H1 (cell line): ENCODE data around the gene LRRFIP1. TPM values are rescaled to one million over a fixed set of nuclear protein-coding genes. Genes with fewer than 3 reads are reported as not detected.

Experiments
- CTCF ChIA-PET: fragments of 300-600 bp; sonication (Branson Sonifier 250); formaldehyde crosslinking; loops from one replicate; lab custom pipeline; 2021; ENCODE audit not compliant: partially characterized antibody; lab: Charles Lee
- POLR2A ChIA-PET: fragments of 300-600 bp; sonication (Branson Sonifier 250); formaldehyde crosslinking; loops from one replicate; lab custom pipeline; 2021; ENCODE audit warnings: inconsistent platforms; ENCODE audit not compliant: partially characterized antibody; lab: Charles Lee
- DNase-seq, 2 experiments: peaks; one replicate each; pipeline versions ENCODE4 v3.0.0 to v3.0.0-alpha.2; 2010 to 2022; ENCODE audit warnings: low spot score in 2 of 2, low read depth in 1 of 2, mixed read lengths in 1 of 2
- FAIRE-seq: peaks from 2 replicates; lab custom pipeline; 2011; peaks lifted over from hg19 to GRCh38; lab: Jason Lieb, UNC
- H2AFZ ChIP-seq: 2 replicates; pipeline ENCODE4 v1.8.1; 2012; ENCODE audit warnings: low read length, inconsistent platforms
- H2AK5ac ChIP-seq: 2 replicates; pipeline ENCODE4 v1.6.1; 2013; ENCODE audit warnings: low read depth, low read length
- H2BK120ac ChIP-seq: replicated peaks from 2 replicates; pipeline ENCODE3; 2013; ENCODE audit warnings: low read depth, low read length, inconsistent platforms
- H2BK12ac ChIP-seq: 2 replicates; pipeline ENCODE4 v1.6.1; 2013; ENCODE audit warnings: low read depth, low read length
- H2BK15ac ChIP-seq: 2 replicates; pipeline ENCODE4 v1.6.1; 2013; ENCODE audit warnings: low read length
- H2BK20ac ChIP-seq: 2 replicates; pipeline ENCODE4 v1.6.1; 2013; ENCODE audit warnings: low read length
- H2BK5ac ChIP-seq: 2 replicates; pipeline ENCODE4 v1.6.1; 2013; ENCODE audit warnings: low read depth, low read length
- H3K14ac ChIP-seq: 2 replicates; pipeline ENCODE4 v1.6.1; 2013; ENCODE audit warnings: inconsistent platforms; ENCODE audit not compliant: insufficient read length
- H3K18ac ChIP-seq: 2 replicates; pipeline ENCODE4 v1.6.1; 2013; ENCODE audit warnings: low read length; ENCODE audit errors: extremely low read depth
- H3K23ac ChIP-seq: 2 replicates; pipeline ENCODE4 v1.6.1; 2013; ENCODE audit warnings: inconsistent platforms; ENCODE audit not compliant: insufficient read length
- H3K23me2 ChIP-seq: 2 replicates; pipeline ENCODE4 v1.6.1; 2013; ENCODE audit warnings: low read depth, low read length
- H3K27ac ChIP-seq: 2 replicates; pipeline ENCODE4 v1.6.1; 2011; ENCODE audit warnings: low read depth, low read length, inconsistent platforms
- H3K27me3 ChIP-seq, 4 experiments: replicated peaks in 1 of 4; 1 replicate in 1 of 4; 2 replicates in 3 of 4; pipeline versions ENCODE4 v1.6.1 to v1.8.1; 2011 to 2013; ENCODE audit warnings: low read length in 3 of 4, mild to moderate bottlenecking in 3 of 4, inconsistent platforms in 2 of 4, mixed read lengths in 2 of 4, moderate library complexity in 1 of 4; ENCODE audit not compliant: control insufficient read depth in 3 of 4, insufficient read depth in 3 of 4; ENCODE audit errors: extremely low read depth in 1 of 4
- H3K36me3 ChIP-seq, 4 experiments: 2 replicates each; pipeline versions ENCODE4 v1.6.1 to v1.8.1; 2011 to 2013; ENCODE audit warnings: mild to moderate bottlenecking in 4 of 4, low read length in 3 of 4, moderate library complexity in 2 of 4, control low read depth in 1 of 4, inconsistent platforms in 1 of 4; ENCODE audit not compliant: insufficient read depth in 4 of 4, control insufficient read depth in 2 of 4
- H3K4ac ChIP-seq: replicated peaks from 2 replicates; pipeline ENCODE3; 2013; ENCODE audit warnings: low read length, low read depth, mixed read lengths, inconsistent platforms; ENCODE audit not compliant: insufficient read length
- H3K4me1 ChIP-seq, 4 experiments: replicated peaks in 1 of 4; 1 replicate in 1 of 4; 2 replicates in 3 of 4; pipeline versions ENCODE4 v1.6.1 to v1.8.1; 2011 to 2013; ENCODE audit warnings: low read length in 3 of 4, inconsistent platforms in 2 of 4, mixed read lengths in 1 of 4; ENCODE audit not compliant: insufficient read depth in 4 of 4, control insufficient read depth in 3 of 4
- H3K4me2 ChIP-seq, 2 experiments: 2 replicates each; pipeline versions ENCODE4 v1.6.1 to v1.8.1; 2011 to 2013; ENCODE audit warnings: low read depth in 2 of 2, low read length in 2 of 2, control low read depth in 1 of 2, inconsistent platforms in 1 of 2, mild to moderate bottlenecking in 1 of 2; ENCODE audit not compliant: insufficient read depth in 1 of 2
- H3K4me3 ChIP-seq, 4 experiments: fragments of 200-600, 300-600 bp in 1 of 4; sonication (generic), shearing (Covaris generic), sonication (Bioruptor Twin) in 1 of 4; 2 replicates each; pipeline versions ENCODE4 v1.5.1 to v1.8.1; 2011 to 2016; ENCODE audit warnings: low read length in 4 of 4, low read depth in 3 of 4, control low read depth in 2 of 4, inconsistent platforms in 2 of 4, mild to moderate bottlenecking in 2 of 4, mixed read lengths in 1 of 4, moderate library complexity in 1 of 4; ENCODE audit not compliant: insufficient read depth in 2 of 4; ENCODE audit errors: extremely low read depth in 1 of 4
- H3K56ac ChIP-seq: replicated peaks from 2 replicates; pipeline ENCODE3; 2013; ENCODE audit warnings: low read depth, mild to moderate bottlenecking, mixed read lengths, low read length, inconsistent platforms; ENCODE audit not compliant: insufficient read length
- H3K79me1 ChIP-seq: 2 replicates; pipeline ENCODE4 v1.6.1; 2013; ENCODE audit warnings: low read depth, low read length, control low read depth
- H3K79me2 ChIP-seq, 2 experiments: 2 replicates each; pipeline versions ENCODE4 v1.6.1 to v1.8.1; 2012 to 2013; ENCODE audit warnings: low read length in 2 of 2, mild to moderate bottlenecking in 2 of 2, inconsistent platforms in 1 of 2; ENCODE audit not compliant: insufficient read depth in 2 of 2, control insufficient read depth in 1 of 2
- H3K9ac ChIP-seq, 4 experiments: replicated peaks in 1 of 4; 1 replicate in 1 of 4; 2 replicates in 3 of 4; pipeline versions ENCODE4 v1.6.1 to v1.8.1; 2011 to 2013; ENCODE audit warnings: low read depth in 3 of 4, low read length in 3 of 4, control low read depth in 2 of 4, mild to moderate bottlenecking in 2 of 4, moderate library complexity in 2 of 4, inconsistent platforms in 1 of 4; ENCODE audit errors: extremely low read depth in 1 of 4
- H3K9me3 ChIP-seq, 2 experiments: 2 replicates each; pipeline versions ENCODE4 v1.6.1 to v1.8.1; 2012 to 2013; ENCODE audit warnings: mild to moderate bottlenecking in 2 of 2, moderate library complexity in 2 of 2, control low read depth in 1 of 2, inconsistent platforms in 1 of 2, low read depth in 1 of 2, low read length in 1 of 2, mixed read lengths in 1 of 2; ENCODE audit not compliant: insufficient read depth in 2 of 2
- H4K20me1 ChIP-seq, 2 experiments: replicated peaks in 1 of 2; 2 replicates each; pipeline versions ENCODE3 to v1.8.1; 2011 to 2013; ENCODE audit warnings: inconsistent platforms in 2 of 2, low read length in 2 of 2, mild to moderate bottlenecking in 1 of 2; ENCODE audit not compliant: insufficient read depth in 2 of 2, control insufficient read depth in 1 of 2
- H4K5ac ChIP-seq: 2 replicates; pipeline ENCODE4 v1.6.1; 2013; ENCODE audit warnings: low read length, low read depth, mixed read lengths, inconsistent platforms; ENCODE audit not compliant: insufficient read length
- H4K8ac ChIP-seq: 2 replicates; pipeline ENCODE4 v1.8.0; 2013; ENCODE audit warnings: mild to moderate bottlenecking, moderate library complexity, low read length, inconsistent platforms; ENCODE audit not compliant: insufficient read depth; ENCODE audit errors: extremely low read depth
- H4K91ac ChIP-seq: replicated peaks from 2 replicates; pipeline ENCODE3; 2013; ENCODE audit warnings: low read length, mixed read lengths, inconsistent platforms; ENCODE audit not compliant: insufficient read length
- BRCA1 ChIP-seq: IDR thresholded peaks from 2 replicates; pipeline ENCODE4 v1.6.1; 2012; ENCODE audit warnings: low read depth, low read length, improper control_type of control experiment
- CHD1 ChIP-seq: IDR thresholded peaks from 2 replicates; pipeline ENCODE4 v1.6.1; 2012; ENCODE audit warnings: low read depth, low read length, improper control_type of control experiment
- CHD2 ChIP-seq: IDR thresholded peaks from 2 replicates; pipeline ENCODE4 v1.6.1; 2012; ENCODE audit warnings: low read length, improper control_type of control experiment
- EGR1 ChIP-seq: IDR thresholded peaks from 2 replicates; pipeline ENCODE4 v1.6.1; 2011; ENCODE audit warnings: low read depth, low read length, borderline replicate concordance
- EZH2 ChIP-seq: fragments of 200-600 bp; sonication (generic); IDR thresholded peaks from 2 replicates; pipeline ENCODE4 v1.7.1; 2012; ENCODE audit warnings: low read depth, mild to moderate bottlenecking, moderate library complexity, low read length, inconsistent platforms; ENCODE audit not compliant: severe bottlenecking
- HDAC6 ChIP-seq: IDR thresholded peaks from one replicate; pipeline ENCODE4 v1.7.1; 2012; ENCODE audit warnings: low read depth, mild to moderate bottlenecking, inconsistent platforms, low read length, moderate library complexity
- POU5F1 ChIP-seq: IDR thresholded peaks from 2 replicates; pipeline ENCODE4 v1.6.1; 2011; ENCODE audit warnings: low read depth, mild to moderate bottlenecking, low read length, moderate library complexity
- RBBP5 ChIP-seq: IDR thresholded peaks from 2 replicates; pipeline ENCODE4 v1.7.1; 2012; ENCODE audit warnings: low read depth, mild to moderate bottlenecking, inconsistent platforms, low read length, moderate library complexity, borderline replicate concordance
- RFX5 ChIP-seq: IDR thresholded peaks from 2 replicates; pipeline ENCODE4 v1.6.1; 2011; ENCODE audit warnings: low read depth, low read length, improper control_type of control experiment, borderline replicate concordance
- RNF2 ChIP-seq: fragments of 200-900, 300-1000 bp; sonication (generic); IDR thresholded peaks from 2 replicates; pipeline ENCODE4 v1.7.1; 2016; ENCODE audit warnings: borderline replicate concordance, low read depth, mild to moderate bottlenecking, antibody characterized with exemption, low read length; ENCODE audit not compliant: poor library complexity, severe bottlenecking; ENCODE audit errors: missing control alignments
- SIN3A ChIP-seq, 2 experiments: IDR thresholded peaks in 1 of 2; conservative IDR thresholded peaks in 1 of 2; 2 replicates each; pipeline ENCODE4 v1.6.1; 2011 to 2012; ENCODE audit warnings: low read length in 2 of 2, improper control_type of control experiment in 1 of 2, low read depth in 1 of 2, mild to moderate bottlenecking in 1 of 2
- TBP ChIP-seq: IDR thresholded peaks from 2 replicates; pipeline ENCODE4 v1.6.1; 2011; ENCODE audit warnings: low read depth, low read length, improper control_type of control experiment
- TCF12 ChIP-seq: IDR thresholded peaks from 2 replicates; pipeline ENCODE4 v1.6.1; 2011; ENCODE audit warnings: low read depth, mild to moderate bottlenecking, low read length
- ZNF274 ChIP-seq: IDR thresholded peaks from 2 replicates; pipeline ENCODE4 v1.7.0; 2012; ENCODE audit warnings: low read length, borderline replicate concordance; ENCODE audit errors: extremely low read depth
- WGBS, 2 experiments: shearing (Covaris generic) in 1 of 2; methylation state at CpG; one replicate each; pipeline versions ENCODE4 v1.1.6 to v1.1.7; 2013 to 2015; ENCODE audit warnings: low lambda C conversion rate in 2 of 2, mixed read lengths in 2 of 2, inconsistent platforms in 1 of 2, low coverage in 1 of 2, missing lambda C conversion rate in 1 of 2; ENCODE audit not compliant: insufficient replicate concordance in 2 of 2, insufficient coverage in 1 of 2, insufficient read length in 1 of 2; ENCODE audit errors: extremely low coverage in 1 of 2, missing lambda C conversion rate in 1 of 2; 5-methylcytosine and 5-hydroxymethylcytosine counted together
- polyA plus RNA-seq, 7 experiments: library from polyadenylated mRNA; depleted of rRNA in 3 of 7; stranded (reverse) in 5 of 7; unstranded in 2 of 7; fragments of >200 nt in 5 of 7; fragments of 200-250 nt in 2 of 7; gene quantifications; 1 replicate in 5 of 7; 2 replicates in 1 of 7; 4 replicates in 1 of 7; pipeline versions ENCODE4 v1.2.1 to v1.2.3, GENCODE V29; 2011 to 2013; ENCODE audit warnings: missing spikeins in 2 of 7, mixed read lengths in 2 of 7
- total RNA-seq: library from RNA; stranded (reverse); fragmentation: NEBNext Ultra II Directional; extraction: Animal tissue kit (Norgen Biotek cat#: 25700); gene quantifications from 2 replicates; pipeline ENCODE4 v1.2.1, GENCODE V29; 2021

LRRFIP1 gene
- total and polyA plus RNA-seq, 2 of the 8 experiments (the other 6 are each of a cell fraction or from before 2014, with no cell fraction given): 12.1 to 75.8 TPM

DNA sequence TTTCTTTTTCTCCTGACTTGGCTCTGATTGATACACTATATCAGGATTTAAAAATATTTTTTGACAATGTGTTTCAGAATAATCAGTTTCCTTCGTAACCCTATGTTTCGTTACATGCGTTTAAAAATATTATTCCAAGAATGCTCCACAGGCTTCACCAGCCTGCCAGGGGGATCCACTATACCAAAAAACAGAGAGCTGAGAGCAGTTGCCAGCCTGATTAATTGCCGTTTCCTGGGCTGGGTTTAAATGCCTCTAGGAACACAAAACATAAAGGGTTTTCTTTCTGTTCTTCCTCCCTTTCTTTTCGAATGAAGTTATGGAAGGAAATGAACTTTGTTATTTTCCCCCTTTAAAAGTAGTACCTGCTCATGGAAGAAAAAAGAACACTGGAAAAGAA lies 47.9 kb downstream of the LRRFIP1 start:
- Histone ChIP-seq H2BK120ac (no peak overlapping the region), H4K91ac (no peak overlapping the region), H3K79me1 (no peaks in the 10 kb centered on the region), H3K27ac (no peak overlapping the region; the same call in 1 of the 2 replicates), H3K4me1 (peaks cover 6 to 19% (median 12%) of the 10 kb centered on the region in 4 experiments), H3K18ac (no peak overlapping the region), H3K23ac (no peak overlapping the region), H3K56ac (no peak overlapping the region), H2BK15ac (no peak overlapping the region), H3K4me3 (no peak overlapping the region), H2BK12ac (no peak overlapping the region), H3K4ac (no peak overlapping the region), H4K20me1 (peaks cover 0 to 3% of the 10 kb centered on the region in 2 experiments), H3K9me3 (no peaks in the 10 kb centered on the region), H3K4me2 (peak overlapping the region; percentile 40 to 57; a peak in 2 of 4 replicates), H4K5ac (no peak overlapping the region), H3K27me3 (no peaks in the 10 kb centered on the region), H2AFZ (no peak overlapping the region), H3K79me2 (no peaks in the 10 kb centered on the region), H4K8ac (no peak overlapping the region), H3K36me3 (no peaks in the 10 kb centered on the region), H2BK5ac (peak overlapping the region; percentile 67; the same call in 1 of the 2 replicates), H3K14ac (no peak overlapping the region), H2BK20ac (no peak overlapping the region), H2AK5ac (no peak overlapping the region), H3K9ac (no peak overlapping the region), H3K23me2 (peaks cover 2% of the 10 kb centered on the region; the same call in 1 of the 2 replicates)
- FAIRE-seq (no peak), DNase-seq (no peak)
- POLR2A ChIA-PET: interaction anchor here (0.7 kb wide), 1 partner anchor 15 kb away, joined by 3 read pairs; no protein-coding TSS in a partner anchor
- CTCF ChIA-PET: interaction anchor here (0.8 to 9.6 kb wide), 10 partner anchors 8 to 98 kb away, joined by 3 to 130 read pairs (median 4); no protein-coding TSS in a partner anchor
- 84% methylated on average over 5 of the region's 5 CpGs; no CpG with 5 or more reads in 1 of the 2 experiments for WGBS, 2 experiments
- TF ChIP-seq RBBP5: no peak
- TF ChIP-seq SIN3A (conservative IDR thresholded peaks at IDR 0.05 in 1 of 2, IDR thresholded peaks at IDR 0.05 in 1 of 2; ENCODE audit: low read depth in 1 of 2, low read length in 2 of 2): no peak
- no peak for TF ChIP-seq ZNF274
- TF ChIP-seq TCF12: no peak
- no peak for TF ChIP-seq POU5F1
- TF ChIP-seq TBP: no peak
- TF ChIP-seq CHD2: no peak
- no peak for TF ChIP-seq EZH2
- no peak for TF ChIP-seq EGR1
- no peak for TF ChIP-seq CHD1
- TF ChIP-seq HDAC6: no peak
- no peak for TF ChIP-seq RNF2
- TF ChIP-seq RFX5: no peak
- TF ChIP-seq BRCA1: no peak
